H9 (cell line): ENCODE results near the gene RASL12. TPM values are rescaled to one million over a fixed set of nuclear protein-coding genes. Genes with fewer than 3 reads are reported as not detected.
"Not testable (repeated sequence)": the region's sequence is repeated elsewhere in the genome, so short reads cannot be mapped to it uniquely, and the experiment has no call there.

Experiments used
- DNase-seq: peaks from one replicate; pipeline ENCODE4 v3.0.0-alpha.2; 2017
- H2AFZ ChIP-seq: one replicate; pipeline ENCODE4 v1.6.1; 2013; ENCODE audit warnings: mild to moderate bottlenecking, low read length, control low read depth, moderate library complexity
- H2AK5ac ChIP-seq: 2 replicates; pipeline ENCODE4 v1.6.1; 2013; ENCODE audit warnings: low read length, control low read depth, mixed read lengths; ENCODE audit not compliant: insufficient read length
- H2BK120ac ChIP-seq: one replicate; pipeline ENCODE4 v1.6.1; 2013; ENCODE audit warnings: low read depth, mild to moderate bottlenecking, low read length, control low read depth, inconsistent platforms; ENCODE audit not compliant: poor library complexity, severe bottlenecking
- H2BK12ac ChIP-seq: 2 replicates; pipeline ENCODE4 v1.6.1; 2013; ENCODE audit warnings: low read length, control low read depth, mixed read lengths, low read depth; ENCODE audit not compliant: insufficient read length
- H2BK15ac ChIP-seq: 2 replicates; pipeline ENCODE4 v1.6.1; 2013; ENCODE audit warnings: low read depth, low read length, control low read depth
- H2BK20ac ChIP-seq: one replicate; pipeline ENCODE4 v1.6.1; 2013; ENCODE audit warnings: low read depth, mild to moderate bottlenecking, low read length, control low read depth, inconsistent platforms; ENCODE audit not compliant: poor library complexity, severe bottlenecking
- H2BK5ac ChIP-seq: 2 replicates; pipeline ENCODE4 v1.6.1; 2013; ENCODE audit warnings: low read length, control low read depth, mixed read lengths; ENCODE audit not compliant: insufficient read length
- H3K14ac ChIP-seq: 2 replicates; pipeline ENCODE4 v1.6.1; 2013; ENCODE audit warnings: low read length, control low read depth; ENCODE audit not compliant: insufficient read depth
- H3K18ac ChIP-seq: 2 replicates; pipeline ENCODE4 v1.6.1; 2013; ENCODE audit warnings: low read depth, mild to moderate bottlenecking, mixed read lengths, low read length, control low read depth; ENCODE audit not compliant: insufficient read length
- H3K23ac ChIP-seq: 2 replicates; pipeline ENCODE4 v1.6.1; 2013; ENCODE audit warnings: low read length, control low read depth, mixed read lengths, low read depth; ENCODE audit not compliant: insufficient read length
- H3K23me2 ChIP-seq: 2 replicates; pipeline ENCODE4 v1.6.1; 2013; ENCODE audit warnings: low read depth, mild to moderate bottlenecking, mixed read lengths, low read length, control low read depth; ENCODE audit not compliant: insufficient read length, poor library complexity, severe bottlenecking
- H3K27ac ChIP-seq: 2 replicates; pipeline ENCODE4 v1.5.1; 2013; ENCODE audit warnings: low read length, control low read depth, mixed read lengths, low read depth; ENCODE audit not compliant: insufficient read length
- H3K27me3 ChIP-seq: 2 replicates; pipeline ENCODE4 v1.6.1; 2013; ENCODE audit warnings: low read length, control low read depth, inconsistent platforms; ENCODE audit not compliant: insufficient read depth
- H3K4ac ChIP-seq: 2 replicates; pipeline ENCODE4 v1.6.1; 2013; ENCODE audit warnings: low read depth, mild to moderate bottlenecking, control low read depth, inconsistent platforms, low read length, moderate library complexity
- H3K4me1 ChIP-seq: 2 replicates; pipeline ENCODE4 v1.6.1; 2013; ENCODE audit warnings: low read length, control low read depth, inconsistent platforms; ENCODE audit not compliant: insufficient read depth
- H3K4me2 ChIP-seq: 2 replicates; pipeline ENCODE4 v1.6.1; 2013; ENCODE audit warnings: low read length, control low read depth, mixed read lengths; ENCODE audit not compliant: insufficient read length, insufficient read depth
- H3K56ac ChIP-seq: 2 replicates; pipeline ENCODE4 v1.6.1; 2013; ENCODE audit warnings: low read depth, mild to moderate bottlenecking, mixed read lengths, low read length, control low read depth; ENCODE audit not compliant: insufficient read length
- H3K79me1 ChIP-seq: 2 replicates; pipeline ENCODE4 v1.6.1; 2013; ENCODE audit warnings: low read depth, mild to moderate bottlenecking, moderate library complexity, low read length, control low read depth, inconsistent platforms; ENCODE audit not compliant: insufficient read depth, poor library complexity, severe bottlenecking
- H3K79me2 ChIP-seq: 2 replicates; pipeline ENCODE4 v1.6.1; 2013; ENCODE audit warnings: low read length, control low read depth, inconsistent platforms; ENCODE audit not compliant: insufficient read depth
- H3K9ac ChIP-seq: 2 replicates; pipeline ENCODE4 v1.6.1; 2013; ENCODE audit warnings: low read length, control low read depth, mixed read lengths; ENCODE audit not compliant: insufficient read length; ENCODE audit errors: extremely low read depth
- H3K9me3 ChIP-seq: one replicate; pipeline ENCODE4 v1.6.1; 2013; ENCODE audit warnings: low read depth, low read length, inconsistent platforms; ENCODE audit not compliant: control insufficient read depth
- H3T11ph ChIP-seq: one replicate; pipeline ENCODE4 v1.6.1; 2013; ENCODE audit warnings: mild to moderate bottlenecking, low read length, control low read depth, inconsistent platforms
- H4K20me1 ChIP-seq: one replicate; pipeline ENCODE4 v1.6.1; 2013; ENCODE audit not compliant: control insufficient read depth, insufficient read length, insufficient read depth
- H4K5ac ChIP-seq: 2 replicates; pipeline ENCODE4 v1.6.1; 2013; ENCODE audit warnings: low read depth, mild to moderate bottlenecking, mixed read lengths, low read length, control low read depth; ENCODE audit not compliant: insufficient read length
- H4K8ac ChIP-seq: replicated peaks from 2 replicates; pipeline ENCODE4 v1.6.1; 2013; ENCODE audit warnings: low read length, control low read depth, mixed read lengths, low read depth; ENCODE audit not compliant: insufficient read length
- H4K91ac ChIP-seq: 2 replicates; pipeline ENCODE4 v1.6.1; 2013; ENCODE audit warnings: low read depth, mild to moderate bottlenecking, moderate library complexity, mixed read lengths, low read length, control low read depth; ENCODE audit not compliant: insufficient read length
- H3K27ac Mint-ChIP-seq, 3 experiments: 2 replicates in 2 of 3; 3 replicates in 1 of 3; pipeline ENCODE4 v1.8.0; 2020 to 2021; ENCODE audit warnings: mixed read lengths in 3 of 3, mild to moderate bottlenecking in 1 of 3, moderate library complexity in 1 of 3
- H3K27me3 Mint-ChIP-seq: 2 replicates; pipeline ENCODE4 v1.8.0; 2021; ENCODE audit warnings: low read depth, mild to moderate bottlenecking, moderate library complexity, mixed read lengths
- H3K36me3 Mint-ChIP-seq, 3 experiments: 2 replicates in 2 of 3; 3 replicates in 1 of 3; pipeline ENCODE4 v1.8.0; 2020 to 2021; ENCODE audit warnings: low read depth in 3 of 3, mixed read lengths in 3 of 3; ENCODE audit not compliant: insufficient read depth in 1 of 3
- H3K4me1 Mint-ChIP-seq, 2 experiments: 2 replicates each; pipeline ENCODE4 v1.8.0; 2020; ENCODE audit warnings: mixed read lengths in 2 of 2
- H3K4me3 Mint-ChIP-seq, 2 experiments: 2 replicates in 1 of 2; 3 replicates in 1 of 2; pipeline ENCODE4 v1.8.0; 2020 to 2021; ENCODE audit warnings: mild to moderate bottlenecking in 2 of 2, mixed read lengths in 2 of 2, moderate library complexity in 1 of 2
- H3K9me3 Mint-ChIP-seq, 2 experiments: 2 replicates in 1 of 2; 3 replicates in 1 of 2; pipeline ENCODE4 v1.8.0; 2020; ENCODE audit warnings: mild to moderate bottlenecking in 2 of 2, mixed read lengths in 2 of 2, moderate library complexity in 1 of 2
- CTCF ChIP-seq: fragments of 200-600 bp; sonication (generic); conservative IDR thresholded peaks from 3 replicates; pipeline ENCODE4 v1.8.0; 2021; ENCODE audit warnings: antibody characterized with exemption, mild to moderate bottlenecking
- WGBS: extraction: QIAGEN DNeasy Blood & Tissue Kit; methylation state at CpG from one replicate; pipeline ENCODE4 v1.1.7; 2013; ENCODE audit warnings: missing lambda C conversion rate, low lambda C conversion rate, mixed read lengths; ENCODE audit not compliant: insufficient read length; ENCODE audit errors: extremely low coverage; 5-methylcytosine and 5-hydroxymethylcytosine counted together
- total RNA-seq: library from RNA; stranded (reverse); gene quantifications from 2 replicates; pipeline ENCODE4 v1.2.1, GENCODE V29; 2021

Gene RASL12
- total RNA-seq, 1 experiment from 2014 or later = 7.5 TPM

GRCh38 chr15:65094294-65094995, 26.7 kb upstream of the RASL12 start:
- Histone ChIP-seq H3K56ac (no peak overlapping the region), H3K27ac (no peak overlapping the region), H3K9ac (no peak overlapping the region), H3K79me1 (no peaks in the 10 kb centered on the region), H2BK12ac (no peak overlapping the region), H3K9me3 (no peaks in the 10 kb centered on the region), H2AK5ac (no peak overlapping the region), H3T11ph (no peak overlapping the region), H3K14ac (no peak overlapping the region), H2AFZ (no peak overlapping the region), H3K4me1 (no peaks in the 10 kb centered on the region), H2BK120ac (no peak overlapping the region), H3K18ac (no peak overlapping the region), H4K5ac (no peak overlapping the region), H3K27me3 (no peaks in the 10 kb centered on the region), H2BK15ac (no peak overlapping the region), H4K91ac (no peak overlapping the region), H3K23ac (no peak overlapping the region), H3K4me2 (no peak overlapping the region), H4K20me1 (no peaks in the 10 kb centered on the region), H2BK5ac (no peak overlapping the region), H3K23me2 (no peaks in the 10 kb centered on the region), H4K8ac (no peak overlapping the region), H3K79me2 (no peaks in the 10 kb centered on the region), H2BK20ac (no peak overlapping the region), H3K4ac (no peak overlapping the region)
- DNase-seq = no peak
- Mint-ChIP-seq H3K27ac (peak overlapping the region in 1 of 3 experiments; percentile 66; a peak in 3 of 7 replicates), H3K27me3 (no peaks in the 10 kb centered on the region; the same call in 1 of the 2 replicates), H3K4me3 (no peak overlapping the region; a peak in 1 of 5 replicates), H3K36me3 (peaks cover 0 to 12% (median 8%) of the 10 kb centered on the region in 3 experiments; a peak in 6 of 7 replicates), H3K9me3 (no peaks in the 10 kb centered on the region), H3K4me1 (peaks cover 4 to 7% of the 10 kb centered on the region in 2 experiments)
- no peak for TF ChIP-seq CTCF
- WGBS = no CpG with 5 or more reads among the region's 14 CpGs

GRCh38 chr15:65093793-65094170, 26.0 kb upstream of the RASL12 start:
- not testable (repeated sequence) for H3K4me2 ChIP-seq, H2AFZ ChIP-seq, H3K27ac ChIP-seq, H3K23me2 ChIP-seq, H3K27me3 ChIP-seq, H3K4ac ChIP-seq, H2AK5ac ChIP-seq, H4K8ac ChIP-seq, H3T11ph ChIP-seq, H3K18ac ChIP-seq, H3K23ac ChIP-seq, H4K5ac ChIP-seq, H3K36me3 Mint-ChIP-seq, H3K14ac ChIP-seq, H3K56ac ChIP-seq, H3K9me3 Mint-ChIP-seq, H3K79me2 ChIP-seq, H3K4me3 Mint-ChIP-seq, H2BK120ac ChIP-seq, H2BK12ac ChIP-seq, H3K9ac ChIP-seq, H3K4me1 ChIP-seq, H3K79me1 ChIP-seq, H2BK20ac ChIP-seq, H4K20me1 ChIP-seq, H4K91ac ChIP-seq, H2BK5ac ChIP-seq, H2BK15ac ChIP-seq, H3K27me3 Mint-ChIP-seq, DNase-seq, H3K9me3 ChIP-seq
- WGBS = no CpG with 5 or more reads among the region's 13 CpGs
- peak overlapping the region in 2 of 3 experiments; percentile 57 to 66; a peak in 3 of 7 replicates for H3K27ac Mint-ChIP-seq
- peaks cover 11 to 14% of the 10 kb centered on the region in 2 experiments for H3K4me1 Mint-ChIP-seq
